ENCODE data around the gene AHRR.

DNA sequence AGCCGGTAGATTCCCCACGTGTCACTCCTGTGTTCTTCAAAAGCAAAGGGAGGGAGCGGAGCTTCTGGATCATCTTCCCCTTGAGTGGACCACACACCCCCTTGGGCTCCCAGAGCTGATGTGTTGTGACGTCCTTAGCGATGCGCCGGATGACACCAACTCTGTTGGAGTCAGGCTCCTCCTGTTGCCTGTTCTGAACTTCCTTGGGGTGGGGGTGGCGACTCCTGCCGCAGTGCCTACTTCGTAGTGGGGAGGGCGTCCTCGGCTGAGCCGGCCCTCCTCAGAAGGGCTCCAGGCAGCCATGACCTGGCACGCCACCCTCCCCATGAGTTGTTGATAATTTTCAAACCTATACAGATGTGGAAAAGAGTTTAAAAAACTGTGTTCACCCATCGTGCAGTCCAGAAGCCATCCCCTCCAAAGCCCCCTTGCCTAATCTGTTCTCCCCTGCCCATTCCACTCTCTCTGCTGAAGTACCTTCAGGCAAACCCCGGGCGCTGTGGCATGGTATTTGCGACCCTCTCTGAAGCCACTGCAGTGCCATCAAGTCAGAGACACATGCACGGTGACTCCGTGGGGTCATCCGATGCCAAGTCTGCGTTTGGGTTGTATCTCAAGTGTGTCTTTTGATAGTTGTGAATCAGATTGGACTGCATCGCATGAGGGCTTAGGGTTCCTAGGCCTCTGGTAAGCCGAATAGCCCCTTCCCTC is 138.2 kb downstream of the AHRR start:
- TF ChIP-seq, protein P1, sequence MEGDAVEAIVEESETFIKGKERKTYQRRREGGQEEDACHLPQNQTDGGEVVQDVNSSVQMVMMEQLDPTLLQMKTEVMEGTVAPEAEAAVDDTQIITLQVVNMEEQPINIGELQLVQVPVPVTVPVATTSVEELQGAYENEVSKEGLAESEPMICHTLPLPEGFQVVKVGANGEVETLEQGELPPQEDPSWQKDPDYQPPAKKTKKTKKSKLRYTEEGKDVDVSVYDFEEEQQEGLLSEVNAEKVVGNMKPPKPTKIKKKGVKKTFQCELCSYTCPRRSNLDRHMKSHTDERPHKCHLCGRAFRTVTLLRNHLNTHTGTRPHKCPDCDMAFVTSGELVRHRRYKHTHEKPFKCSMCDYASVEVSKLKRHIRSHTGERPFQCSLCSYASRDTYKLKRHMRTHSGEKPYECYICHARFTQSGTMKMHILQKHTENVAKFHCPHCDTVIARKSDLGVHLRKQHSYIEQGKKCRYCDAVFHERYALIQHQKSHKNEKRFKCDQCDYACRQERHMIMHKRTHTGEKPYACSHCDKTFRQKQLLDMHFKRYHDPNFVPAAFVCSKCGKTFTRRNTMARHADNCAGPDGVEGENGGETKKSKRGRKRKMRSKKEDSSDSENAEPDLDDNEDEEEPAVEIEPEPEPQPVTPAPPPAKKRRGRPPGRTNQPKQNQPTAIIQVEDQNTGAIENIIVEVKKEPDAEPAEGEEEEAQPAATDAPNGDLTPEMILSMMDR (IDR thresholded peaks at IDR 0.05) = no peak
- TF ChIP-seq POLR2A (IDR thresholded peaks at IDR 0.05) (no peak), POLR2AphosphoS5 (IDR thresholded peaks at IDR 0.05) (no peak)
